ENCODE results near the gene SETDB2. TPM values are rescaled to one million over a fixed set of nuclear protein-coding genes. Genes with fewer than 3 reads are reported as not detected.
A peak's percentile ranks its signal among the peaks of the same experiment; 100 is the strongest.

SETDB2 gene
- total RNA-seq, 1 experiment from 2014 or later = 6.4 TPM

GRCh38 chr13:49444524-49445395, 686 bp downstream of the SETDB2 start:
- Histone ChIP-seq H3K9me3 (replicated peaks) (no peaks in the 10 kb centered on the region), H3K36me3 (no peaks in the 10 kb centered on the region), H3K27ac (peak overlapping the region; percentile 48), H3K27me3 (replicated peaks) (no peaks in the 10 kb centered on the region), H3K4me3 (peak overlapping the region; percentile 52), H3K4me1 (replicated peaks) (peaks cover 18% of the 10 kb centered on the region)
- DNase-seq (ENCODE audit: low read depth in 1 of 2, low spot score in 2 of 2) = peak in 1 of 2 experiments; percentile 35

- Histone ChIP-seq H3K9me3 (replicated peaks) (no peaks in the 10 kb centered on the region), H3K27me3 (replicated peaks) (no peaks in the 10 kb centered on the region), H3K36me3 (no peaks in the 10 kb centered on the region), H3K27ac (no peak overlapping the region), H3K4me3 (no peak overlapping the region), H3K4me1 (replicated peaks) (peaks cover 18% of the 10 kb centered on the region)
- DNase-seq (ENCODE audit: low read depth in 1 of 2, low spot score in 2 of 2) = no peak
These were observed 2.4 kb downstream of the SETDB2 start for GRCh38 chr13:49446473-49446872.

GRCh38 chr13:49448753-49449152, 4.7 kb downstream of the SETDB2 start:
- Histone ChIP-seq H3K36me3 (no peaks in the 10 kb centered on the region), H3K4me1 (replicated peaks) (peaks cover 15% of the 10 kb centered on the region), H3K4me3 (no peak overlapping the region), H3K9me3 (replicated peaks) (no peaks in the 10 kb centered on the region), H3K27me3 (replicated peaks) (no peaks in the 10 kb centered on the region), H3K27ac (no peak overlapping the region)
- DNase-seq (ENCODE audit: low read depth in 1 of 2, low spot score in 2 of 2) = no peak

- H3K27me3 ChIP-seq (replicated peaks) = no peaks in the 10 kb centered on the region
- no peaks in the 10 kb centered on the region for H3K36me3 ChIP-seq
- H3K4me1 ChIP-seq (replicated peaks) = peaks cover 21% of the 10 kb centered on the region
- H3K9me3 ChIP-seq (replicated peaks) = no peaks in the 10 kb centered on the region
- no peak overlapping the region for H3K27ac ChIP-seq
- DNase-seq (ENCODE audit: low read depth in 1 of 2, low spot score in 2 of 2) = no peak
- H3K4me3 ChIP-seq = no peak overlapping the region
These were observed 6.2 kb downstream of the SETDB2 start for GRCh38 chr13:49450105-49450819.

- H3K36me3 ChIP-seq = no peaks in the 10 kb centered on the region
- no peak for DNase-seq (ENCODE audit: low read depth in 1 of 2, low spot score in 2 of 2)
- H3K27me3 ChIP-seq (replicated peaks) = no peaks in the 10 kb centered on the region
- H3K27ac ChIP-seq = no peak overlapping the region
- H3K9me3 ChIP-seq (replicated peaks) = no peaks in the 10 kb centered on the region
- peaks cover 26% of the 10 kb centered on the region for H3K4me1 ChIP-seq (replicated peaks)
- no peak overlapping the region for H3K4me3 ChIP-seq
These were observed 8.8 kb downstream of the SETDB2 start for GRCh38 chr13:49452725-49453457.

GRCh38 chr13:49453465-49453864, 9.4 kb downstream of the SETDB2 start:
- DNase-seq (ENCODE audit: low read depth in 1 of 2, low spot score in 2 of 2) = no peak
- Histone ChIP-seq H3K9me3 (replicated peaks) (no peaks in the 10 kb centered on the region), H3K4me1 (replicated peaks) (peaks cover 25% of the 10 kb centered on the region), H3K4me3 (no peak overlapping the region), H3K36me3 (no peaks in the 10 kb centered on the region), H3K27me3 (replicated peaks) (no peaks in the 10 kb centered on the region), H3K27ac (peak overlapping the region; percentile 76; the same call in 1 of the 2 replicates)

- H3K27ac ChIP-seq = peak overlapping the region; percentile 76
- H3K9me3 ChIP-seq (replicated peaks) = no peaks in the 10 kb centered on the region
- H3K27me3 ChIP-seq (replicated peaks) = no peaks in the 10 kb centered on the region
- no peak overlapping the region; the same call in 1 of the 2 replicates for H3K4me3 ChIP-seq
- H3K4me1 ChIP-seq (replicated peaks) = peaks cover 23% of the 10 kb centered on the region
- H3K36me3 ChIP-seq = no peaks in the 10 kb centered on the region
- peak in 1 of 2 experiments; percentile 77 for DNase-seq (ENCODE audit: low read depth in 1 of 2, low spot score in 2 of 2)
These were observed 10.4 kb downstream of the SETDB2 start for GRCh38 chr13:49454388-49455006.

- no peaks in the 10 kb centered on the region for H3K9me3 ChIP-seq (replicated peaks)
- DNase-seq (ENCODE audit: low read depth in 1 of 2, low spot score in 2 of 2) = no peak
- no peak overlapping the region for H3K4me3 ChIP-seq
- no peaks in the 10 kb centered on the region for H3K27me3 ChIP-seq (replicated peaks)
- peaks cover 23% of the 10 kb centered on the region for H3K4me1 ChIP-seq (replicated peaks)
- no peaks in the 10 kb centered on the region for H3K36me3 ChIP-seq
- peak overlapping the region; percentile 76 for H3K27ac ChIP-seq
These were observed 10.9 kb downstream of the SETDB2 start for GRCh38 chr13:49455007-49455398.

GRCh38 chr13:49456156-49456555, 12.1 kb downstream of the SETDB2 start:
- no peaks in the 10 kb centered on the region for H3K27me3 ChIP-seq (replicated peaks)
- DNase-seq (ENCODE audit: low read depth in 1 of 2, low spot score in 2 of 2) = no peak
- H3K27ac ChIP-seq = no peak overlapping the region
- H3K4me1 ChIP-seq (replicated peaks) = peaks cover 23% of the 10 kb centered on the region
- peaks cover 3% of the 10 kb centered on the region for H3K36me3 ChIP-seq
- no peak overlapping the region for H3K4me3 ChIP-seq
- no peaks in the 10 kb centered on the region for H3K9me3 ChIP-seq (replicated peaks)

GRCh38 chr13:49457221-49457620, 13.1 kb downstream of the SETDB2 start:
- H3K27ac ChIP-seq = no peak overlapping the region
- H3K36me3 ChIP-seq = peaks cover 14% of the 10 kb centered on the region
- H3K4me1 ChIP-seq (replicated peaks) = peaks cover 23% of the 10 kb centered on the region
- DNase-seq (ENCODE audit: low read depth in 1 of 2, low spot score in 2 of 2) = no peak
- H3K9me3 ChIP-seq (replicated peaks) = no peaks in the 10 kb centered on the region; the same call in 1 of the 2 replicates
- no peaks in the 10 kb centered on the region for H3K27me3 ChIP-seq (replicated peaks)
- H3K4me3 ChIP-seq = no peak overlapping the region

- Histone ChIP-seq H3K36me3 (peaks cover 35% of the 10 kb centered on the region), H3K27ac (no peak overlapping the region), H3K27me3 (replicated peaks) (no peaks in the 10 kb centered on the region), H3K4me3 (no peak overlapping the region), H3K9me3 (replicated peaks) (peaks cover 6% of the 10 kb centered on the region), H3K4me1 (replicated peaks) (peaks cover 14% of the 10 kb centered on the region)
- no peak for DNase-seq (ENCODE audit: low read depth in 1 of 2, low spot score in 2 of 2)
These were observed 15.5 kb downstream of the SETDB2 start for GRCh38 chr13:49459580-49459979.

- no peak for DNase-seq (ENCODE audit: low read depth in 1 of 2, low spot score in 2 of 2)
- Histone ChIP-seq H3K9me3 (replicated peaks) (peaks cover 6% of the 10 kb centered on the region), H3K36me3 (peaks cover 40% of the 10 kb centered on the region), H3K4me1 (replicated peaks) (peaks cover 5% of the 10 kb centered on the region; the same call in 1 of the 2 replicates), H3K27ac (no peak overlapping the region), H3K27me3 (replicated peaks) (no peaks in the 10 kb centered on the region), H3K4me3 (no peak overlapping the region)
These were observed 20.0 kb downstream of the SETDB2 start for GRCh38 chr13:49464085-49464484.

GRCh38 chr13:49464621-49465325, 20.7 kb downstream of the SETDB2 start:
- H3K36me3 ChIP-seq = peaks cover 42% of the 10 kb centered on the region
- no peak overlapping the region for H3K4me3 ChIP-seq
- H3K27me3 ChIP-seq (replicated peaks) = no peaks in the 10 kb centered on the region
- peaks cover 5% of the 10 kb centered on the region; the same call in 1 of the 2 replicates for H3K4me1 ChIP-seq (replicated peaks)
- H3K27ac ChIP-seq = no peak overlapping the region
- H3K9me3 ChIP-seq (replicated peaks) = peaks cover 6% of the 10 kb centered on the region
- peak in 1 of 2 experiments; percentile 44 for DNase-seq (ENCODE audit: low read depth in 1 of 2, low spot score in 2 of 2)

Data from SJSA1 (cell line).